GM18858 (cell line): Measurements from ENCODE around the gene ATP9A.
"Not testable (repeated sequence)": the region's sequence is repeated elsewhere in the genome, so short reads cannot be mapped to it uniquely, and the experiment has no call there.

Experiments
- ATAC-seq: cut with Tn5 transposase; IDR thresholded peaks from one replicate; pipeline ENCODE4 v1.9.1; 2021; ENCODE audit not compliant: unreplicated experiment

The ATP9A gene

DNA sequence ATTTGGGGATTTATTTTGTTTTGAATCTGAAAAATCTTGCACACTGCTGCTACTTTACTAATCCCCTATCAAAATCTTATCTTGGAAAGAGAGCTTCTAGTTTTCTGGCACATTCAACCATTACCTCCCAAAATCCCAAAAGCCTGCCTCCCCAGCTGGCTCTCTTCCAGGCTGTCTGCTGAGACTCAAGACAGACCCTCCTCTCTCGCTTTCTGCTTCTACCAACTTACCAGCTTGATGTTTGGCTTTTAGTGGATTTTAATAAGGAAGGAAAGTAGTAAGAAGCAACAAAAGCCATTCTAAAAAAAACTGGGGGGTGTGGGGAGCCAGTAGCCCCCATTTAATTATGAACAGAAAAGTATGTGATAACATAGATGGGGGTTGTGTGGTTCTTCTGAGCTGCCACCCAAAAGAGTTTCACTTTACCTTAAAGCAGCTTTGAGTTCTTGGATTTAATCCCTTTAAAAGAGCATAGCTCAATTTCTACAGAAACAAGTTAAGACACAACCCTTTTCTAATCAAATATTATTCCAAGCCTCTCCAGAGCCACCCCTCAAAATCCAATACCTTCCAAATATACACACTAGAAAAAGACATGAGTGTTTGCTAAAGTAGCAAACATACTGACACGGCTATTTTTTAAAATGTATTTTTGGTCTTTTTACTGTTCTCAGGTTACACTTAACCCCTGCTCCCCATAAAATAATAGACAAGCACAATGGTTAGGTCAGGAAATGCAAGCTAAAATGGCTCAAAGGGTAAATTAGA, 71.7 kb downstream of the ATP9A start:
- no peak for ATAC-seq

DNA sequence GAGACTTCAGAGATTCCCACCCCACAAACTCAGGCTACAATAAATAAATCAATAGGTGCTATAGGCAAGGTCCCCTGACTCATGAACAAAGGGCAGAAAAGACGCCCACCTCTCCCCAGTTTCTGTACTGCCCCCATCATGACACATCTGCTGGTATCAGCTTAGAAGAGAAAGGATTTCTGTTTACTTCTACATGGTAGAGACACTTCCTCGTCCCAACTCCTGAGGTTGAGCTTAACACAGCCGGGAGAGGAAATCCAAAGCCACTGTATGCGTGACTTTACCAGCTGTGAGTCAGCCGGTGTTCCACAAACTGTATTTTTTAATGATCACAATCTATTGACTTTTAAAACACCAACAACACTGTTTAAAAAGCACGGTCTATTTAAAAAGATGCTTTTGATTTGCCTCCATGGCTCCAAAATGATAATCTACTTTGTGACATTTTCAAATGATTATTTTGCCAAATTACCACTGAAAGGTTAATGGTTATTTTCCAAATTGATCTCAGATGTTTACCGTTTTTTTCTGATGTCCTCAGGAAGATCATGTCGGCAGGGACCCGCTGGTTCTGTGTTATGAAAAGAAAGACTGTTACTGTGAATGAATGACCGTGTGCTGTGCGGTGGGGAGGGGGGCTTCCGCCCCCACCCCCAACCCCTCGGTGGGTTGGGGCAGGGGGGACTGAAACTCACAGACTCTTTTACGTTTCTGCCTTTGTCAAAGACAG, 72.5 kb downstream of the ATP9A start:
- ATAC-seq = no peak

DNA sequence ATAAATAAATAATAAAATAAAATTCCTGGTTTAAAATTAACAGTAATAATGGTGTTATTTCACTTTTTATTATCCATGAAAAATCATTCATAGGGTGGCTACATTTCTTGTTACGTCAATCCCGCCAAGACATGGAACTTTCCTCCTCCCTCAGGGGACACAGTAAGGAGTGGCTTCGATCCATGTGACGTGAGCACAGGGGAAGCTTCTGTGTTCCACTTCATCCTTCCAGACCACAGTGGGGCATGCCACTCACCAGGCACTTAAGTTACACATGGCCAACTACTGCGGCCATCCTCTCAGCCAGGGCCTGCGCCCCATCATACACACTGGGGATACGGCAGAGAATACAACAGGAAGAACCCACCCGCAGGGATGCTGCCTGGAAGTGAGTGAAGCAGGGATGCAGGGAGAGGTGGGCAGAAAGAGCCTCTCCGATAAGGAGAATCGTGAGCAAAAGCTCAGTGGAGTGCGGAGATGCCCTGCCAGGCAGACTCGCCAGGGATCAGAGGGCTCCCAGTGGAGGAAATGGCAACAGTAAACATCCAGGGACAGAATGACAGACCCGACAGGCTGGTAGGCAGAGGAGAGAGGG, 75.3 kb downstream of the ATP9A start:
- ATAC-seq = no peak

GRCh38 chr20:51691703-51692102, 76.5 kb downstream of the ATP9A start:
- ATAC-seq = no peak

GRCh38 chr20:51688600-51689244, 79.5 kb downstream of the ATP9A start:
- ATAC-seq = no peak

DNA sequence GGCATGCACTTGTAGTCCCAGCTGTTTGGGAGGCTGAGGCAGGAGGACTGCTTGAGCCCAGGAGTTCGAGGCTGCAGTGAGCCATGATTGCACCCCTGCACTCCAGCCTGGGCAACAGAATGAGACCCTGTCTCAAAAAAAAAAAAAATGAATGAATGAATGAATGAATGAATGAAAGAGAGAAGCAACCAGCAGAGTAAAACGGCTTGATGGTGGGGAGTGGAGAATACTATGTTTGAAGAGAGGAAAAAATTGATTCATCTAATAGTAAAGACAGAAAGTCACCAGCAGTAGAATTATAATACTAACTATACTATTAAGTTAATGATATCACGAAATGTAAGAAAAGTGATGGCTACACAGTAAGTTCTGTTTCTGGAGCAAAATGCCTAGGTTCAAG, 80.6 kb downstream of the ATP9A start:
- ATAC-seq = no peak

DNA sequence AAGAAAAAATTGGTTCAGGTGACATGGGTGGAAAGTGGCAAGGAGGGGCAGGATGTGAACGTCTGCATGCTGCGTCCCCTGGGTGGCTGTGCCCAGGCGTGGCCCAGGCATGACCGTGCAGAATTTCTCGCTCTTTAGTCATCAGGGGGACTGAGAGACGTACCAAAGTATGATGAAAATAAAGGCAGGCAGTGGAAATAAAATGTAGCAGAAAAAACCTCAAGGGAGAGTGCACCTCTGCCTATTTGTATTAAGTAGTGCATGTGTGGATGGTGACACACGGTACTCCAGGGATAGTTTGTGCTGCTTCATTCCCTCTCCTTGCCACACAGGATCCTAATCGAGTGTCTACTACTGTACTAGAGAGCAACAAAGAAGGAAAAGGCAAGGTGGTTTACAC, 81.1 kb downstream of the ATP9A start:
- ATAC-seq = no peak

- ATAC-seq = not testable (repeated sequence)
Measured at GRCh38 chr20:51685494-51685893, 82.7 kb downstream of the ATP9A start.

GRCh38 chr20:51680067-51680749, 88.0 kb downstream of the ATP9A start:
- ATAC-seq = no peak

DNA sequence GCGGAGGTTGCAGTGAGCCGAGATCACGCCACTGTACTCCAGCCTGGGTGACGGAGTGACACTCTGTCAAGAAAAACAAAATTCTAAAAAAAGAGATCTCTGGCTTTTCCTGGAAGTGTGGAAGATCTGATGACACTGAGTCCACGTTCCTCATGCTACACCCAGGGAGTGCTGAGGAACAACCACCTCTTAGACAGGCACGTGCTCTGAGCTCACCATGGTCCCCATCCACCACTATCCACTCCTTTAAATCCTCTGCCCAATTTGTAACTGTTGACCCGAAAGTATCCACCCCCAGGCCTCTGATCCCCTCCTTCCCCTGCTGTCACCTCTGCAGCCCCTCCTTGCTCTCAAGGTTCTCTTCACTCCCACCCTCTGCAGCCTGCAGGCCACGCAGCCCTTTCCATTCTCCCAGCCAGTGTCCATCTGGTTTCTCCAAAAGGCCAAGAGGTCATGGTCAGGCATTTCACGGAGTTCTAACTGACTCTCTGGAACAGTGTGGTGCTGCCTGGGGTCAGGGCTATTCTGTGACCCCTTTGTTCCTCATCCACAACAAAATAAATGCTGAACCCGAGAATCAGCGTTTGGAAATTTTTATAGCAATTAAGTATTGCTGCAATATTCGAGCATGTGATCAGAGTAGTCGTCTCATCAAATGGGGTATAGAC, 88.8 kb downstream of the ATP9A start:
- ATAC-seq = no peak

- ATAC-seq = no peak
Measured at GRCh38 chr20:51678026-51678697, 90.0 kb downstream of the ATP9A start.

DNA sequence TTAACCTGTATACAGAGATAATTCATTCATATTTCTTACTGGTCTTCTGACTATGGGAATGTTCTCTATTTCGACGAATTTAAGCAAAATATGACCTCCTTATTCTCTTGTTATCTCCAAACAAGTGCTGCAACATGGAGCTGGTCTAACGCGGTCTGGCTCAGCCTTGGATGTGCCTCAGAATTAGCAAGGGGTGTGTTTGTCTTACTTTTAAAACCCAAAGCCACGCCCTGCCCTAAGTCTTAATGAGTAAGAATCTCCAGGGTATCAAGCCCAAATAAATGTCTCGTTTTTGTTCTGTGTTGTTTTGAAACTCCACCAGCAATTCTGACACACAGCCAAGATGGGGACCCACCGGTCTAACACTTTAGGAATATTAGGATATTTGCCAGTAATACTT, 99.2 kb downstream of the ATP9A start:
- ATAC-seq = no peak

DNA sequence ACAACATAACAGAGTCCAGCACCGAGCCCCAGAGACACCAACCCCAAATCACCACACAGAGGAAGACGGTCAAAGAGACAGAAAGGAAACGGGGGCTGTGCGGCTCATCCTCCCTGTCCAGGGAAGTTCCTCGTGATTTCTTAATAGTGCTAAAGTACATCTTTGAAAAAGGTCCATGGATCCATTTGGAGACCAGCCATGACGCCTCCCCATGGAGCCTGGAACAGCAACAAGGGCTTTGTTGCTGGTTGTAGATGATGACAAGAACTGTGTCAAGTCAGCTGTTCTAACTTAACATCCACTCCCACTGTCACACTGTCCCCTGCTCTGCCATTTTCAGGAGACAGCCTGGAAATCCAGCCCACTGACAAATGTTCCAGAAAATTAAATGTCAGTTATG, 99.7 kb downstream of the ATP9A start:
- no peak for ATAC-seq

GRCh38 chr20:51667491-51667890, 100.7 kb downstream of the ATP9A start:
- ATAC-seq = no peak

DNA sequence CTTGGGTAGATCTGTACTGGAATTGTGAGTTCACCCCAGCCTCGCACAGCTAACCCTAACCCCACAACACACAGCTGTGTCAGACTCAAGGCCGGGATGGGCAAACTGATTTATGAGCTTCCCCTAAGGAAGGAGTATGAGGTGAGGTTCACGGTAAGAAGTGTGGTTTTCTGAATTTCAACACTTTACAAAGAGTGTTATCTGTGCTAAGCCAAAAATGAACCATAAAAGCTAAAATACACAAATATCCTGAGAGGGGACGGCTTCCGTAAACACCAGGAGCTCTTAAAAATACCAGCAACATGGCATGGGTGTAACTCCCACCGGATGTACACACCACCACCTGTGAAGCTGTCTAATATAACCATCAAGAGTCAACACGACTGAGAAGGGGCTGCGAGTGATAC, 101.2 kb downstream of the ATP9A start:
- no peak for ATAC-seq

DNA sequence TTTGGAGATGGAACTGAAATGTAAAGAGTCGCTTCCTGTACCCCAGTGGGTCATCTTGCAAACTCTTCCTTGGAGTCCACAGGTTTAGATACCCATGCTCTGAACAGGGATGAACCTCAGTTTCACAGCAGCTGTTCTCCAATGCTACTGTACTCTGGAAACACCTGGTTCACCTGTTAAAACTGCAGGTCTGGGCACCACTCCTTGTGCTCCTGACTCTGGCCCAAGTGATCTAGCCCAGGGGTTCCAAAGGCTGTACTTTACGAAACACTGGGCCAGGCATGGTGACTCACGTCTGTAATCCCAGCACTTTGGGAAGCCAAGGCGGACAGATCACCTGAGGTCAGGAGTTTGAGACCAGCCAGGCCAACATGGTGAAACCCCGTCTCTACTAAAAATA, 102.1 kb downstream of the ATP9A start:
- ATAC-seq = no peak

DNA sequence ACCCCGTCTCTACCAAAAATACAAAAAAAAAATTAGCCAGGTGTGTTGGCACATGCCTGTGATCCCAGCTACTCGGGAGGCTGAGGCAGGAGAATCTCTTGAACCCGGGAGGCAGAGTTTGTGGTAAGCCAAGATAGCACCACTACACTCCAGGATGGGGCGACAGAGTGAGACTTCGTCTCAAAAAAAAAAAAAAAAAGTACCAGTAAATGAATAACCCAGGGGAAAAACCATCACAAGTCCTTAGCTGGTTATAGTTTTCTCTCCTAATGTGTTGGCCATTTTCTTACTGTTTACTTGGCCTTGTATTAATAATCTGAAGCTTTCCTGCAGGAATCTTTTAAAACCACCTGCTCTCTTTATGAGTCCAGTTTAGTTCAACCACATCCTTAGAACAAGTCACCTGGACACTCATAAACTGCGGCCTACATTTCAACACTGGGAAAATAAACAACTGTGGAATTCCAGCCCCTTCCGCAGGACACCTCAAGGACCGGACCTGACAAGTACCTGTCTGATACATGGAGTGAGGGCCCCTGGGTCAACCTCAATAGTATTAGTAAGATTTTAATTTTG, 102.6 kb downstream of the ATP9A start:
- ATAC-seq = no peak

- ATAC-seq = no peak
Measured at GRCh38 chr20:51661609-51662178, 106.5 kb downstream of the ATP9A start.
